ENCODE data around the gene EFHB. TPM values are rescaled to one million over a fixed set of nuclear protein-coding genes. Genes with fewer than 3 reads are reported as not detected.

The EFHB gene, protein sequence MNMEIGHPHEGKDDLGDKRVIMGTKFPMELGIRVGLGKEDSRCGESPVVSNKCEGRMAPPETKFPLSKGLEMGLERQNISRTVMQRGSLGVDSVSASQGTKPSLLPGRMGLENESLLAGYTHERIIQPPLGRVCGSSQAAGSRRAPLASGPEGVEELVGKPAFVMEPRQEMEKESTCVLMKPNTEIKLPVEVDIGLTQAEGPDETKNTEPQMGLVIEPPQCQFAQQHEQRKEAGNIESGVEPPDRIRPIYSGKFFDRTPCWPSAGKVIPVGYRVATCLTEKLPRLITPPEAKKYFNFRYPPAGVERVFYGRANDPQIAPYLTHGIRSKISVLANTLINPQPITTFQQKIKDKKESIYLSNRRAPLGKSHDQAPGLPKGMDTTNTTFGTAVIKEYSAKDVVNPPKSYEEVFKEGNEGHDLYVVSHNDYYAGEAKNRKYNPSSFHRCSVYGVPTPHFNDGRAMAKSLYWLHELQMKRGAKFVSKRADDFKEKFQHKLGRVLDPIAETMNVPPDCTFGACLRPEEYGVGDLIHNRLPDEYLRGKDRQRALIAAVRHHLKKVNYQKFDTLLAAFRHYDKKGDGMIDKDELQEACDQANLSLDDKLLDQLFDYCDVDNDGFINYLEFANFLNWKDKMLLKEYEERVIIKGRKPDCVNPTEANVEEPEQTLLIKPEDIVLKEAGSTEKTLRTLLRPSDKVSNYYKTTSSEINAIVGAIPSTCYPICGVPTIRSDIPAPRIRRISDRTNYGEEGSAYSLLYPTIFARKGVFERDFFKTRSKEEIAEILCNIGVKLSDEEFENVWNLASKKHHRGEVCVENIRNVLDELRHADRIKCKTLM
- total RNA-seq, result under 1 TPM in 3 of 4 donors, not detected in 1; 0.80 to 0.88 (median 0.88) TPM

DNA sequence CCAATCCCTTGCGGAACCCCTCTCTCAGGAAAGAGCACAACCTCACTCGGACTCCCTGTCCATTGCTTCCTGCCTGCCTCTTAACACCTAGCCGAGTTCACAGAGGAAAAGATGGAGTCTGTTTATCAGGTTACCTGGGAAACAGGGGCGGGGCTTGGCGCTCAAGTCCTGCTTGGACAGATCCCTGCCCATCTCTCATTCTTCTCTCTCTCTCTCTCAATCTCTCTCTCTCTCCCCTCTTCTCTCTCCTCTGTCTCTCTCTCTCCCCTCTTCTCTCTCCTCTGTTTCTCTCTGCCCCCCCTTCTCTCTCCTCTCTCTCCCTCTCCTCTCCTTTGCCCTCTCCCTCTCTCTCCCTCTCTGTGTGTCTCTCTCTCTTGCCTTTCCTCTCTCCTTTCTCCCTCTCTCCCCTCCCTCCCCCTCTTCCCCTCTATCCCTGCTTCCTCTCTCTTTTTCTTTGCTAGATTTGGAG, at the start of gene EFHB:
Gene EFHB, minus strand, starts transcription at position 120 of the 469 bp plus-strand sequence. CDS start 199 bp downstream, outside the sequence.
- H3K4me3 ChIP-seq (ENCODE audit: low read depth, poor library complexity, severe bottlenecking), result no peak within 1 kb of the TSS
- intact Hi-C loops (cut with DNase I; ENCODE audit: low total_unique reads), result no loop called here
- WGBS, 2 donors, result 45 to 48% methylated on average over 5 of the region's 5 CpGs
- TF ChIP-seq, protein P1, sequence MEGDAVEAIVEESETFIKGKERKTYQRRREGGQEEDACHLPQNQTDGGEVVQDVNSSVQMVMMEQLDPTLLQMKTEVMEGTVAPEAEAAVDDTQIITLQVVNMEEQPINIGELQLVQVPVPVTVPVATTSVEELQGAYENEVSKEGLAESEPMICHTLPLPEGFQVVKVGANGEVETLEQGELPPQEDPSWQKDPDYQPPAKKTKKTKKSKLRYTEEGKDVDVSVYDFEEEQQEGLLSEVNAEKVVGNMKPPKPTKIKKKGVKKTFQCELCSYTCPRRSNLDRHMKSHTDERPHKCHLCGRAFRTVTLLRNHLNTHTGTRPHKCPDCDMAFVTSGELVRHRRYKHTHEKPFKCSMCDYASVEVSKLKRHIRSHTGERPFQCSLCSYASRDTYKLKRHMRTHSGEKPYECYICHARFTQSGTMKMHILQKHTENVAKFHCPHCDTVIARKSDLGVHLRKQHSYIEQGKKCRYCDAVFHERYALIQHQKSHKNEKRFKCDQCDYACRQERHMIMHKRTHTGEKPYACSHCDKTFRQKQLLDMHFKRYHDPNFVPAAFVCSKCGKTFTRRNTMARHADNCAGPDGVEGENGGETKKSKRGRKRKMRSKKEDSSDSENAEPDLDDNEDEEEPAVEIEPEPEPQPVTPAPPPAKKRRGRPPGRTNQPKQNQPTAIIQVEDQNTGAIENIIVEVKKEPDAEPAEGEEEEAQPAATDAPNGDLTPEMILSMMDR (IDR thresholded peaks at IDR 0.05), result no peak
- TF ChIP-seq POLR2A (IDR thresholded peaks at IDR 0.05), result no peak
- no peak for DNase-seq (ENCODE audit: low spot score in 2 of 2)

DNA sequence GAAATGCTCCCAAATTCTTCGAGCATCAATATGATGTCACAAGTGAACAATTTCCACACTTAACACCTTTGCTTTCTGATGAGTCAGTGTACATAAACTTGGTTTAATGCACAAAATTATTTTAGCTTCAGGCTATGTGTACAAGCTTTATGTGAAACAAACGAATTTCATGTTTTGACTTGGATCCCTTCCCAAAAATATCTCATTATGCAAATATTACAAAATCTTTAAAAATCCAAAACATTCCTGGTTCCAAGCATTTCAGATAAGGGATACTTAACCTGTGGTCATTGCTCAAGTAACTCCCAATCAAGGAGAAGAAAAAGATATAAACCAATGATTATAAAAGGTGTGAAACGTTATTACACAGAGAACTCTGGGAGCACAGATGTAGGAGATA, 38.0 kb upstream of the EFHB start:
- WGBS, 2 donors, result 39 to 42% methylated on average over 3 of the region's 3 CpGs
- no peak overlapping the region for H3K4me3 ChIP-seq (ENCODE audit: low read depth, poor library complexity, severe bottlenecking)
- intact Hi-C loops (cut with DNase I; ENCODE audit: low total_unique reads), result no loop called here
- TF ChIP-seq POLR2A (IDR thresholded peaks at IDR 0.05), result no peak
- TF ChIP-seq, protein P1 (IDR thresholded peaks at IDR 0.05), result no peak
- no peak for DNase-seq (ENCODE audit: low spot score in 2 of 2)

DNA sequence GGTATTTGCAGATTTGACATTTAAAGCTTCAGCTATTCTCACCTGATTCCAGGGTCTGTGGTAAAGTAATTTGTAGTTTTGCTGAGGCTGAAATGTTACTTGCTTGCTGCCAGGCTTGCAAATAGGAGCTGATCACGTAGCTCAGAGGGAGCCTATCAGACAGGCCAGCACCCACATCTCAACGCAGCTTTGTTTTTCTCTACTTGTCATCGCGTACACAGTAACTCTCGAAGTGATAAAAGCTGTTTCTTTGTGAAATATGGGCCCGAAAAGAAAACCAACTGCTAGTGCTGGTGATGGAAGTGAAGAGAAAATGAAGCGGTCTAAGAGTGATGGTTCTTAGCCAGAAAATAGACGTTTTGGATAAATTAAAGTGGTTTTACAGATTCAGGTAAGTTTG, 36.3 kb upstream of the EFHB start:
- WGBS, 2 donors, result 93 to 95% methylated on average over 8 of the region's 8 CpGs
- intact Hi-C loops (cut with DNase I; ENCODE audit: low total_unique reads), result no loop called here
- H3K4me3 ChIP-seq (ENCODE audit: low read depth, poor library complexity, severe bottlenecking), result no peak overlapping the region
- no peak for DNase-seq (ENCODE audit: low spot score in 2 of 2)
- TF ChIP-seq, protein P1 (IDR thresholded peaks at IDR 0.05), result no peak
- TF ChIP-seq POLR2A (IDR thresholded peaks at IDR 0.05), result no peak

DNA sequence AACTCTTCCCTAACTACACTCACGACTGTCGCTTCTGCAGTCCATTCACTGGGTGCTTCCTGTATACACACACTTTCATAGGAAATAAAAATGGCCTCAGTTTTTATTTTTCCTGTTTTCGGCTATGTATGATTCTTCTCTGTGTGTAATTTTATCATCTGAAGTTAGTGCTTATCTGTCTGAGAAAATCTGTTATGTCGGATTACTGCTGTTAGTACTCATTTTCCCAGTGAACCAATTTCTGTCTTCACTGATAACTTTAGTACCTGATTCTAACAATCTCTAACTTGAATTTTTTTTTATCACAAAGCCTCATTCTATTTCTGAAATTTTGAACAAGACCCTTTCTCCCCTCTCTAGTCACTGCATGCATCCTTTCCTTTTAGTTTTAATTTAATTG, 33.8 kb upstream of the EFHB start:
- WGBS, 2 donors, result 66 to 89% methylated on average over 4 of the region's 4 CpGs
- intact Hi-C loops (cut with DNase I; ENCODE audit: low total_unique reads), result no loop called here
- no peak for DNase-seq (ENCODE audit: low spot score in 2 of 2)
- TF ChIP-seq POLR2A (IDR thresholded peaks at IDR 0.05), result no peak
- TF ChIP-seq, protein P1 (IDR thresholded peaks at IDR 0.05), result no peak
- no peak overlapping the region for H3K4me3 ChIP-seq (ENCODE audit: low read depth, poor library complexity, severe bottlenecking)

DNA sequence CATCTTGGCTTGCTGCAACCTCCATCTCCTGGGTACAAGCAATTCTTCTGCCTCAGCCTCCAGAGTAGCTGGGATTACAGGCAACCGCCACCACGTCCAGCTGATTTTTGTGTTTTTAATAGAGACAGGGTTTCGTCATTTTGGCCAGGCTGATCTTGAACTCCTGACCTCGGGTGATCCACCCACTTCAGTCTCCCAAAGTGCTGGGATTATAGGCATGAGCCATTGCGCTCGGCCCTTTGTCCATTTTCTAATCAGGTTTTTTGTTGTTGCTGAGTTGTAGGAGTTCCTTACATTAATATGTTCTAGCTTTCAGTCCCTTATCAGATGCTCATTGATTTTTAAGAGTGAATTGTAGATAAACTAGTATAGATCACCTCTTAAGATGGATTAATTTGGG, 33.2 kb upstream of the EFHB start:
- no peak overlapping the region for H3K4me3 ChIP-seq (ENCODE audit: low read depth, poor library complexity, severe bottlenecking)
- TF ChIP-seq, protein P1 (IDR thresholded peaks at IDR 0.05), result no peak
- no peak for TF ChIP-seq POLR2A (IDR thresholded peaks at IDR 0.05)
- 89 to 93% methylated on average over 6 of the region's 6 CpGs for WGBS, 2 donors
- intact Hi-C loops (cut with DNase I; ENCODE audit: low total_unique reads), result no loop called here
- DNase-seq (ENCODE audit: low spot score in 2 of 2), result no peak

All from lower leg skin (tissue), 4 donors.